OCI-LY1 (cell line): ENCODE measurements around the gene ARL16.

ENCODE experiments used
- H2AFZ ChIP-seq: fragments of 200-600 bp; sonication (generic), shearing (Covaris generic); 2 replicates; pipeline ENCODE4 v1.6.0; 2014; ENCODE audit warnings: antibody characterized with exemption, mild to moderate bottlenecking, low read length
- H3F3A ChIP-seq: fragments of 200-600 bp; sonication (generic), shearing (Covaris generic); 2 replicates; pipeline ENCODE4 v1.6.0; 2014; ENCODE audit warnings: mild to moderate bottlenecking, antibody characterized with exemption, low read length, moderate library complexity; ENCODE audit not compliant: insufficient read depth
- H3K27ac ChIP-seq: fragments of 200-600 bp; sonication (generic); 2 replicates; pipeline ENCODE4 v1.5.1; 2014; ENCODE audit warnings: low read length, mixed run types, mild to moderate bottlenecking, low read depth; ENCODE audit not compliant: poor library complexity, severe bottlenecking
- H3K27me3 ChIP-seq: fragments of 200-600 bp; sonication (generic); 2 replicates; pipeline ENCODE4 v1.6.0; 2014; ENCODE audit warnings: antibody characterized with exemption, mild to moderate bottlenecking, low read length, moderate library complexity; ENCODE audit not compliant: insufficient read depth
- H3K36me3 ChIP-seq: fragments of 200-600 bp; sonication (generic); 2 replicates; pipeline ENCODE4 v1.6.1; 2014; ENCODE audit warnings: mild to moderate bottlenecking, antibody characterized with exemption, low read length, moderate library complexity, mixed read lengths; ENCODE audit not compliant: insufficient read depth
- H3K4me1 ChIP-seq: fragments of 200-600 bp; sonication (generic); 2 replicates; pipeline ENCODE4 v1.5.1; 2014; ENCODE audit warnings: mild to moderate bottlenecking, low read length, moderate library complexity; ENCODE audit not compliant: insufficient read depth, severe bottlenecking
- H3K4me2 ChIP-seq: fragments of 200-600 bp; sonication (generic), shearing (Covaris generic); 2 replicates; pipeline ENCODE4 v1.6.1; 2014; ENCODE audit warnings: low read length
- H3K4me3 ChIP-seq: fragments of 200-600 bp; sonication (generic); 2 replicates; pipeline ENCODE4 v1.5.1; 2014; ENCODE audit warnings: low read length, low read depth, mild to moderate bottlenecking, mixed read lengths; ENCODE audit not compliant: poor library complexity, severe bottlenecking
- H3K79me2 ChIP-seq: fragments of 200-600 bp; shearing (Covaris generic); 2 replicates; pipeline ENCODE4 v1.6.1; 2016; ENCODE audit warnings: mixed run types, low read length, mixed read lengths; ENCODE audit not compliant: insufficient read depth
- H3K9ac ChIP-seq: fragments of 200-600 bp; sonication (generic), shearing (Covaris generic); 2 replicates; pipeline ENCODE4 v1.6.1; 2014; ENCODE audit warnings: mild to moderate bottlenecking, low read length, mixed read lengths
- H3K9me2 ChIP-seq: fragments of 200-600 bp; sonication (generic), shearing (Covaris generic); 2 replicates; pipeline ENCODE4 v1.6.1; 2014; ENCODE audit warnings: low read depth, mild to moderate bottlenecking, low read length, mixed read lengths
- H3K9me3 ChIP-seq: fragments of 200-600 bp; shearing (Covaris generic); 2 replicates; pipeline ENCODE4 v1.6.1; 2014; ENCODE audit warnings: low read length, mixed read lengths
- H4K20me1 ChIP-seq: fragments of 200-600 bp; sonication (generic), shearing (Covaris generic); 2 replicates; pipeline ENCODE4 v1.6.0; 2016; ENCODE audit warnings: mild to moderate bottlenecking, low read length; ENCODE audit not compliant: insufficient read depth
- CTCF ChIP-seq: fragments of 200-600 bp; sonication (generic), shearing (Covaris generic); IDR thresholded peaks from 2 replicates; pipeline ENCODE4 v1.5.1; 2017; ENCODE audit warnings: mild to moderate bottlenecking, antibody characterized with exemption, low read length, moderate library complexity, mixed read lengths
- EZH2 ChIP-seq: fragments of 200-600 bp; sonication (generic), shearing (Covaris generic); IDR thresholded peaks from 2 replicates; pipeline ENCODE4 v1.8.0; 2017; ENCODE audit warnings: borderline replicate concordance, mixed run types, mild to moderate bottlenecking, antibody characterized with exemption, low read length, moderate library complexity, mixed read lengths

Gene ARL16

GRCh38 chr17:81672504-81672903 is 11.1 kb downstream of the ARL16 start:
- H3K4me2 ChIP-seq = no peak overlapping the region
- H3K27ac ChIP-seq = no peak overlapping the region
- no peaks in the 10 kb centered on the region for H3K27me3 ChIP-seq
- H4K20me1 ChIP-seq = no peaks in the 10 kb centered on the region
- H2AFZ ChIP-seq = no peak overlapping the region
- H3K4me3 ChIP-seq = no peak overlapping the region
- H3F3A ChIP-seq = peaks cover 4% of the 10 kb centered on the region; the same call in 1 of the 2 replicates
- TF ChIP-seq EZH2 (no peak), CTCF (no peak)
- H3K79me2 ChIP-seq = no peaks in the 10 kb centered on the region
- no peak overlapping the region for H3K9ac ChIP-seq
- no peaks in the 10 kb centered on the region for H3K9me3 ChIP-seq
- H3K36me3 ChIP-seq = peaks cover 76% of the 10 kb centered on the region
- H3K4me1 ChIP-seq = peaks cover 12% of the 10 kb centered on the region
- H3K9me2 ChIP-seq = no peaks in the 10 kb centered on the region

- Histone ChIP-seq H3K4me3 (peak overlapping the region; percentile 82), H3K27ac (peak overlapping the region; percentile 38), H3F3A (no peaks in the 10 kb centered on the region), H3K4me2 (peak overlapping the region; percentile 93), H2AFZ (no peak overlapping the region), H3K9ac (peak overlapping the region; percentile 49; the same call in 1 of the 2 replicates), H3K9me3 (no peaks in the 10 kb centered on the region), H3K9me2 (no peaks in the 10 kb centered on the region), H3K4me1 (peaks cover 24% of the 10 kb centered on the region), H3K79me2 (no peaks in the 10 kb centered on the region; the same call in 1 of the 2 replicates), H3K27me3 (no peaks in the 10 kb centered on the region), H3K36me3 (peaks cover 64% of the 10 kb centered on the region), H4K20me1 (no peaks in the 10 kb centered on the region)
- peak; percentile 58 for TF ChIP-seq CTCF
- TF ChIP-seq EZH2 = no peak
These were observed 15.8 kb downstream of the ARL16 start for GRCh38 chr17:81667754-81668153.

- H3K27ac ChIP-seq = peak within 1 kb of the TSS; percentile 47
These were observed 17.0 kb downstream of the ARL16 start, which contains the start of the genes CCDC137 and OXLD1 for GRCh38 chr17:81666342-81667191. Gene CCDC137 (plus strand): TSS chr17:81666737. CDS start chr17:81666767, 30 bp downstream. Gene OXLD1 (minus strand): TSS chr17:81666605. CDS start chr17:81666577, 28 bp downstream.

More at GRCh38 chr17:81666342-81667191, 17.0 kb downstream of the ARL16 start, which contains the start of the genes CCDC137 and OXLD1:
- Histone ChIP-seq H3K4me1 (peaks cover 24% of the 10 kb centered on the region), H3K4me3 (peak within 1 kb of the TSS; percentile 82), H3K79me2 (no peaks in the 10 kb centered on the region; the same call in 1 of the 2 replicates), H2AFZ (no peak within 1 kb of the TSS), H3K4me2 (peak within 1 kb of the TSS; percentile 93), H3K9ac (peak within 1 kb of the TSS; percentile 94), H3K9me2 (no peaks in the 10 kb centered on the region), H3K9me3 (no peaks in the 10 kb centered on the region), H3F3A (no peaks in the 10 kb centered on the region), H3K36me3 (peaks cover 52% of the 10 kb centered on the region), H3K27me3 (no peaks in the 10 kb centered on the region), H4K20me1 (no peaks in the 10 kb centered on the region)
- no peak for TF ChIP-seq CTCF
- no peak for TF ChIP-seq EZH2
